OCI-LY3 (cell line): ENCODE results near the gene RSKR.
A peak's percentile ranks its signal among the peaks of the same experiment; 100 is the strongest.

Experiments
- H2AFZ ChIP-seq: fragments of 200-600, 300-600 bp; shearing (Covaris generic); 2 replicates; pipeline ENCODE4 v1.6.0; 2014; ENCODE audit warnings: antibody characterized with exemption, low read depth, low read length
- H3K27ac ChIP-seq: fragments of 200-600, 300-600 bp; sonication (generic); 2 replicates; pipeline ENCODE4 v1.5.1; 2014; ENCODE audit warnings: mild to moderate bottlenecking, low read length, moderate library complexity, mixed read lengths
- H3K27me3 ChIP-seq: fragments of 200-600, 300-600 bp; sonication (generic); 2 replicates; pipeline ENCODE4 v1.6.1; 2014; ENCODE audit warnings: low read depth, low read length, mixed read lengths
- H3K36me3 ChIP-seq: fragments of 200-600, 300-600 bp; sonication (generic); replicated peaks from 2 replicates; pipeline ENCODE3; 2014; ENCODE audit warnings: low read depth, low read length, mixed read lengths
- H3K4me1 ChIP-seq: fragments of 300-600, 200-600 bp; sonication (generic); 2 replicates; pipeline ENCODE4 v1.6.1; 2014; ENCODE audit warnings: low read length, mixed read lengths
- H3K4me2 ChIP-seq: fragments of 200-600, 300-600 bp; sonication (generic); 2 replicates; pipeline ENCODE4 v1.6.1; 2014; ENCODE audit warnings: low read length, mixed read lengths
- H3K4me3 ChIP-seq: fragments of 300-600, 200-600 bp; sonication (generic); 2 replicates; pipeline ENCODE4 v1.5.1; 2014; ENCODE audit warnings: antibody characterized with exemption, mild to moderate bottlenecking, low read length, moderate library complexity
- H3K79me2 ChIP-seq: fragments of 300-600, 200-600 bp; shearing (Covaris generic); 2 replicates; pipeline ENCODE4 v1.6.1; 2014; ENCODE audit warnings: mild to moderate bottlenecking, low read length, mixed read lengths
- H3K9ac ChIP-seq: fragments of 300-600, 200-600 bp; shearing (Covaris generic); 2 replicates; pipeline ENCODE4 v1.6.0; 2014; ENCODE audit warnings: mild to moderate bottlenecking, low read length, moderate library complexity
- H3K9me3 ChIP-seq: fragments of 200-600, 300-600 bp; shearing (Covaris generic); 2 replicates; pipeline ENCODE4 v1.6.1; 2014; ENCODE audit warnings: low read length, mixed read lengths; ENCODE audit not compliant: insufficient read depth
- H4K20me1 ChIP-seq: fragments of 200-600, 300-600 bp; sonication (generic); 2 replicates; pipeline ENCODE4 v1.6.1; 2016; ENCODE audit warnings: low read length, mixed read lengths; ENCODE audit not compliant: insufficient read depth
- CTCF ChIP-seq: fragments of 200-600, 300-600 bp; sonication (generic); IDR thresholded peaks from 2 replicates; pipeline ENCODE4 v1.5.1; 2014; ENCODE audit warnings: antibody characterized with exemption, low read length, low read depth
- EZH2phosphoT487 ChIP-seq: fragments of 200-600 bp; shearing (Covaris generic); IDR thresholded peaks from 2 replicates; pipeline ENCODE4 v1.6.1; 2018; ENCODE audit warnings: antibody characterized with exemption, mixed run types, low read depth

The RSKR gene

GRCh38 chr17:28646039-28646754 is 32.2 kb upstream of the RSKR start:
- Histone ChIP-seq H3K79me2 (peaks cover 28% of the 10 kb centered on the region), H3K27ac (peak overlapping the region; percentile 54)
- TF ChIP-seq CTCF: no peak

GRCh38 chr17:28645576-28645939 is 31.6 kb upstream of the RSKR start:
- H2AFZ ChIP-seq: peak overlapping the region; percentile 50; the same call in 1 of the 2 replicates

More at GRCh38 chr17:28646039-28646754, 32.2 kb upstream of the RSKR start:
- peak overlapping the region; percentile 70 for H2AFZ ChIP-seq
- peak overlapping the region; percentile 86 for H3K4me2 ChIP-seq
- H3K4me1 ChIP-seq: peaks cover 24% of the 10 kb centered on the region
- H3K9ac ChIP-seq: peak overlapping the region; percentile 74
- no peaks in the 10 kb centered on the region for H3K27me3 ChIP-seq
- H3K36me3 ChIP-seq: peaks cover 21% of the 10 kb centered on the region
- peak overlapping the region; percentile 93 for H3K4me3 ChIP-seq
- H4K20me1 ChIP-seq: peaks cover 5% of the 10 kb centered on the region; the same call in 1 of the 2 replicates
- no peaks in the 10 kb centered on the region for H3K9me3 ChIP-seq

GRCh38 chr17:28644787-28645575 is 31.0 kb upstream of the RSKR start, which contains the start of gene BLTP2:
Gene BLTP2, minus strand, starts transcription at chr17:28645158. Its CDS starts 102 bp downstream, at chr17:28645056.
- H2AFZ ChIP-seq: peak within 1 kb of the TSS; percentile 50; the same call in 1 of the 2 replicates
- H3K9me3 ChIP-seq: no peaks in the 10 kb centered on the region
- H3K27me3 ChIP-seq: no peaks in the 10 kb centered on the region
- H3K9ac ChIP-seq: peak within 1 kb of the TSS; percentile 93
- peak within 1 kb of the TSS; percentile 57 for H3K27ac ChIP-seq
- H3K4me2 ChIP-seq: peak within 1 kb of the TSS; percentile 87
- peaks cover 5% of the 10 kb centered on the region; the same call in 1 of the 2 replicates for H4K20me1 ChIP-seq
- H3K4me1 ChIP-seq: peaks cover 24% of the 10 kb centered on the region
- H3K4me3 ChIP-seq: peak within 1 kb of the TSS; percentile 93
- TF ChIP-seq EZH2phosphoT487: no peak
- no peak for TF ChIP-seq CTCF
- peaks cover 30% of the 10 kb centered on the region for H3K36me3 ChIP-seq
- peaks cover 28% of the 10 kb centered on the region for H3K79me2 ChIP-seq

More at GRCh38 chr17:28645576-28645939, 31.6 kb upstream of the RSKR start:
- Histone ChIP-seq H3K4me1 (peaks cover 24% of the 10 kb centered on the region), H4K20me1 (peaks cover 5% of the 10 kb centered on the region; the same call in 1 of the 2 replicates), H3K79me2 (peaks cover 28% of the 10 kb centered on the region), H3K36me3 (peaks cover 27% of the 10 kb centered on the region), H3K9ac (peak overlapping the region; percentile 74), H3K27ac (peak overlapping the region; percentile 54), H3K27me3 (no peaks in the 10 kb centered on the region), H3K4me3 (peak overlapping the region; percentile 93), H3K4me2 (peak overlapping the region; percentile 86), H3K9me3 (no peaks in the 10 kb centered on the region)
- TF ChIP-seq EZH2phosphoT487: no peak
- TF ChIP-seq CTCF: no peak
